Measurements from ENCODE around the gene FBXW12. TPM values are rescaled to one million over a fixed set of nuclear protein-coding genes. Genes with fewer than 3 reads are reported as not detected.

Gene FBXW12
- total RNA-seq, 6 experiments from 2014 or later: not detected

- Histone ChIP-seq H3K9me3 (no peaks in the 10 kb centered on the region), H3K27me3 (no peaks in the 10 kb centered on the region), H3K4me1 (no peaks in the 10 kb centered on the region), H3K27ac (no peak overlapping the region), H3K4me3 (no peak overlapping the region), H3K36me3 (peaks cover 0 to 98% (median 40%) of the 10 kb centered on the region in 4 donors)
- WGBS (ENCODE audit: insufficient coverage, low coverage, low lambda C conversion rate, missing lambda C conversion rate): 90% methylated on average over 2 of the region's 11 CpGs
- TF ChIP-seq POLR2A (IDR thresholded peaks at IDR 0.05) (no peak), CTCF (IDR thresholded peaks at IDR 0.05) (no peak)
- no peak for ATAC-seq
- DNase-seq: peak in 2 of 3 donors; percentile 12 to 38
- intact Hi-C loops (cut with DNase I): no loop called here
Measured at GRCh38 chr3:48411606-48412374, 39.8 kb downstream of the FBXW12 start.

- no peaks in the 10 kb centered on the region for H3K4me1 ChIP-seq
- no peak overlapping the region for H3K4me3 ChIP-seq
- TF ChIP-seq POLR2A (IDR thresholded peaks at IDR 0.05) (no peak), CTCF (IDR thresholded peaks at IDR 0.05) (no peak)
- no peak for ATAC-seq
- H3K36me3 ChIP-seq: peaks cover 0 to 99% (median 41%) of the 10 kb centered on the region in 4 donors
- H3K9me3 ChIP-seq: no peaks in the 10 kb centered on the region
- intact Hi-C loops (cut with DNase I): no loop called here
- peak in 2 of 3 donors; percentile 42 to 46 for DNase-seq
- no peak overlapping the region for H3K27ac ChIP-seq
- WGBS (ENCODE audit: insufficient coverage, low coverage, low lambda C conversion rate, missing lambda C conversion rate): 83% methylated on average over 6 of the region's 19 CpGs
- no peaks in the 10 kb centered on the region for H3K27me3 ChIP-seq
Measured at GRCh38 chr3:48412375-48413001, 40.5 kb downstream of the FBXW12 start.

- intact Hi-C loops (cut with DNase I): no loop called here
- ATAC-seq: no peak
- 47% methylated on average over 3 of the region's 8 CpGs for WGBS (ENCODE audit: insufficient coverage, low coverage, low lambda C conversion rate, missing lambda C conversion rate)
Measured at GRCh38 chr3:48413086-48413485, 41.1 kb downstream of the FBXW12 start.

GRCh38 chr3:48413611-48414010 is 41.6 kb downstream of the FBXW12 start:
- TF ChIP-seq POLR2A (IDR thresholded peaks at IDR 0.05): no peak
- no peak for TF ChIP-seq CTCF (IDR thresholded peaks at IDR 0.05)
- DNase-seq (peak in 2 of 3 donors; percentile 37 to 52), ATAC-seq (no peak)
- H3K36me3 ChIP-seq: peaks cover 0 to 99% (median 46%) of the 10 kb centered on the region in 4 donors
- no peaks in the 10 kb centered on the region for H3K9me3 ChIP-seq
- H3K4me1 ChIP-seq: no peaks in the 10 kb centered on the region
- WGBS (ENCODE audit: insufficient coverage, low coverage, low lambda C conversion rate, missing lambda C conversion rate): 89% methylated on average over 5 of the region's 14 CpGs
- intact Hi-C loops (cut with DNase I): no loop called here
- no peak overlapping the region for H3K4me3 ChIP-seq
- no peaks in the 10 kb centered on the region for H3K27me3 ChIP-seq
- H3K27ac ChIP-seq: no peak overlapping the region

More at GRCh38 chr3:48413086-48413485, 41.1 kb downstream of the FBXW12 start:
- peak in 2 of 3 donors; percentile 7 to 33 for DNase-seq
- Histone ChIP-seq H3K4me3 (no peak overlapping the region), H3K9me3 (no peaks in the 10 kb centered on the region), H3K4me1 (no peaks in the 10 kb centered on the region), H3K36me3 (peaks cover 0 to 99% (median 44%) of the 10 kb centered on the region in 4 donors), H3K27me3 (no peaks in the 10 kb centered on the region), H3K27ac (no peak overlapping the region)
- TF ChIP-seq POLR2A (IDR thresholded peaks at IDR 0.05) (no peak), CTCF (IDR thresholded peaks at IDR 0.05) (no peak)

Measured in right lobe of liver (tissue), 6 donors.